BE2C (cell line): ENCODE results near the gene KLF9.
A peak's percentile ranks its signal among the peaks of the same experiment; 100 is the strongest.

Experiments
- DNase-seq: peaks from one replicate; pipeline ENCODE4 v3.0.0-alpha.2; 2020
- H3K27me3 ChIP-seq: fragments of 250-450 bp; sonication (Bioruptor Pico); 2 replicates; pipeline ENCODE4 v1.5.1; 2020; ENCODE audit warnings: mild to moderate bottlenecking
- H3K36me3 ChIP-seq: fragments of 250-450 bp; sonication (Bioruptor Pico); 2 replicates; pipeline ENCODE4 v1.5.1; 2020; ENCODE audit warnings: mild to moderate bottlenecking
- H3K4me1 ChIP-seq: fragments of 250-450 bp; sonication (Bioruptor Pico); 2 replicates; pipeline ENCODE4 v1.5.1; 2020
- H3K4me3 ChIP-seq: 2 replicates; pipeline ENCODE4 v1.5.1; 2011; ENCODE audit warnings: low read depth, low read length
- H3K9me3 ChIP-seq: fragments of 250-450 bp; sonication (Bioruptor Pico); 2 replicates; pipeline ENCODE4 v1.5.1; 2020
- TF ChIP-seq, protein P1 (sequence below): IDR thresholded peaks from 2 replicates; pipeline ENCODE4 v1.5.1; 2012; ENCODE audit warnings: mild to moderate bottlenecking, low read depth, low read length

KLF9 gene

GRCh38 chr9:70374962-70375618 lies 39.4 kb downstream of the KLF9 start:
- TF ChIP-seq, protein P1, sequence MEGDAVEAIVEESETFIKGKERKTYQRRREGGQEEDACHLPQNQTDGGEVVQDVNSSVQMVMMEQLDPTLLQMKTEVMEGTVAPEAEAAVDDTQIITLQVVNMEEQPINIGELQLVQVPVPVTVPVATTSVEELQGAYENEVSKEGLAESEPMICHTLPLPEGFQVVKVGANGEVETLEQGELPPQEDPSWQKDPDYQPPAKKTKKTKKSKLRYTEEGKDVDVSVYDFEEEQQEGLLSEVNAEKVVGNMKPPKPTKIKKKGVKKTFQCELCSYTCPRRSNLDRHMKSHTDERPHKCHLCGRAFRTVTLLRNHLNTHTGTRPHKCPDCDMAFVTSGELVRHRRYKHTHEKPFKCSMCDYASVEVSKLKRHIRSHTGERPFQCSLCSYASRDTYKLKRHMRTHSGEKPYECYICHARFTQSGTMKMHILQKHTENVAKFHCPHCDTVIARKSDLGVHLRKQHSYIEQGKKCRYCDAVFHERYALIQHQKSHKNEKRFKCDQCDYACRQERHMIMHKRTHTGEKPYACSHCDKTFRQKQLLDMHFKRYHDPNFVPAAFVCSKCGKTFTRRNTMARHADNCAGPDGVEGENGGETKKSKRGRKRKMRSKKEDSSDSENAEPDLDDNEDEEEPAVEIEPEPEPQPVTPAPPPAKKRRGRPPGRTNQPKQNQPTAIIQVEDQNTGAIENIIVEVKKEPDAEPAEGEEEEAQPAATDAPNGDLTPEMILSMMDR: no peak
- Histone ChIP-seq H3K36me3 (no peaks in the 10 kb centered on the region), H3K4me1 (no peaks in the 10 kb centered on the region), H3K9me3 (no peaks in the 10 kb centered on the region), H3K4me3 (no peak overlapping the region), H3K27me3 (no peaks in the 10 kb centered on the region)
- no peak for DNase-seq

- TF ChIP-seq, protein P1: no peak
- Histone ChIP-seq H3K4me1 (no peaks in the 10 kb centered on the region), H3K9me3 (no peaks in the 10 kb centered on the region), H3K4me3 (no peak overlapping the region), H3K36me3 (no peaks in the 10 kb centered on the region), H3K27me3 (no peaks in the 10 kb centered on the region)
- DNase-seq: no peak
Observed at GRCh38 chr9:70367305-70367930, 47.0 kb downstream of the KLF9 start.

GRCh38 chr9:70363760-70364159 lies 50.7 kb downstream of the KLF9 start:
- no peak for DNase-seq
- no peaks in the 10 kb centered on the region for H3K4me1 ChIP-seq

DNA sequence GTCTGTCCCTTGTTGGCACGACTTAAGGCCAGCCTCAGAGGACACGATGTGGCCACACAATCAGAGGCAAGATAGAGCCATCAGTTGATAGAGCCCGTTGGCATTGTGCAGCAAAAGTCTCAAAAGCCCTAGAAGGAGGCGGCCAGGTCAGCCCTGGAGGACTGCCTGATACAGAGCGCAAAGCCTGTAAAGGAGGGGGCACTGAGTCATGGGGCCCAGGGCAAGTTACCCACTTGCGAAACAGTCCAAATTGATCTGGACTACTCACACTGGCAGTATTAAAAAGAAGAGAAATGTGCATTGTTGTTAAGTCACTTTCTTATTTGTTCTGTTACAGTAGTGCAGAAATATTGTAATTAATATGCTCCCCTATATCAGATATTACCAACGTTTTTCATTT lies 51.5 kb downstream of the KLF9 start:
- DNase-seq: no peak
- TF ChIP-seq, protein P1: no peak
- H3K36me3 ChIP-seq: no peaks in the 10 kb centered on the region
- no peaks in the 10 kb centered on the region for H3K9me3 ChIP-seq
- H3K4me3 ChIP-seq: no peak overlapping the region
- no peaks in the 10 kb centered on the region for H3K4me1 ChIP-seq
- H3K27me3 ChIP-seq: no peaks in the 10 kb centered on the region

More at GRCh38 chr9:70363760-70364159, 50.7 kb downstream of the KLF9 start:
- H3K4me3 ChIP-seq: no peak overlapping the region
- H3K9me3 ChIP-seq: no peaks in the 10 kb centered on the region
- no peaks in the 10 kb centered on the region for H3K36me3 ChIP-seq
- TF ChIP-seq, protein P1: no peak
- no peaks in the 10 kb centered on the region for H3K27me3 ChIP-seq

DNA sequence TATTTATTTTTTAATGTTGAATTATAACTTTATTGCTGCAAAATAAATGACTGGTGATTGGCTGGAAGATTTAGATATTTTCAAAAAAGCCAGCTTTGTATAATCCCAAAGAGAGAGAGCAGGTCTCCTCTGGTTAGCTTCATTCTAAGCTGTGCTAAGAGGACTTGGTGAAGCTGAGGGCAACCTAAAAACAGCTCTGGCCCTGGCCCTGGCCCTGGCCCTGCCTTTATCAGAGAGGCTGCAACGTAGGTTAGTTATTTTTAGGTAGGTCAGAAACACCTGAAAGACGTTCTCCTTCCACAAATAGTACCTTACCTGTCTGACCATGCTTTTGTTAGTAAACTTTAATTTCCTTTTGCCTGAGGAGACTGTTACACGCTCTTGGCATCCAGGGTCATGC lies 58.7 kb downstream of the KLF9 start:
- Histone ChIP-seq H3K9me3 (no peaks in the 10 kb centered on the region), H3K4me1 (no peaks in the 10 kb centered on the region), H3K36me3 (peaks cover 10% of the 10 kb centered on the region), H3K4me3 (no peak overlapping the region), H3K27me3 (no peaks in the 10 kb centered on the region)
- TF ChIP-seq, protein P1: no peak
- no peak for DNase-seq

GRCh38 chr9:70352802-70353201 lies 61.7 kb downstream of the KLF9 start:
- H3K36me3 ChIP-seq: peaks cover 31% of the 10 kb centered on the region

More at GRCh38 chr9:70352802-70353201, 61.7 kb downstream of the KLF9 start:
- no peaks in the 10 kb centered on the region for H3K27me3 ChIP-seq
- TF ChIP-seq, protein P1: peak; percentile 57
- no peaks in the 10 kb centered on the region for H3K4me1 ChIP-seq
- no peak for DNase-seq
- no peak overlapping the region for H3K4me3 ChIP-seq
- no peaks in the 10 kb centered on the region for H3K9me3 ChIP-seq
